ENCODE measurements around the gene TFG.

GRCh38 chr3:100703865-100704264, 5.4 kb upstream of the TFG start:
- TF ChIP-seq CTCF (IDR thresholded peaks at IDR 0.05) (no peak), EP300 (IDR thresholded peaks at IDR 0.05) (no peak)

Data from stomach (tissue), 4 donors.